SKM-1 treated with dmso at 0.1 percent for 144 hours (cell line): Measurements from ENCODE around the gene AGBL1.

ENCODE experiments used
- DNase-seq: peaks from one replicate; lab custom pipeline; 2025; ENCODE audit not compliant: unreplicated experiment; lab: John Stamatoyannopoulos, UW

AGBL1 gene

GRCh38 chr15:86162641-86163040 is 83.0 kb downstream of the AGBL1 start:
- no peak for DNase-seq

- DNase-seq: no peak
Observed at GRCh38 chr15:86163816-86164215, 84.1 kb downstream of the AGBL1 start.

- no peak for DNase-seq
Observed at GRCh38 chr15:86164232-86164898, 84.7 kb downstream of the AGBL1 start.

GRCh38 chr15:86165265-86166211 is 85.9 kb downstream of the AGBL1 start:
- no peak for DNase-seq

- no peak for DNase-seq
Observed at GRCh38 chr15:86167841-86168240, 88.2 kb downstream of the AGBL1 start.

- no peak for DNase-seq
Observed at GRCh38 chr15:86178845-86179244, 99.2 kb downstream of the AGBL1 start.

- DNase-seq: no peak
Observed at GRCh38 chr15:86183596-86184491, 104.2 kb downstream of the AGBL1 start.

GRCh38 chr15:86193716-86194380 is 114.2 kb downstream of the AGBL1 start:
- no peak for DNase-seq

GRCh38 chr15:86197770-86198169 is 118.1 kb downstream of the AGBL1 start:
- no peak for DNase-seq

- DNase-seq: no peak
Observed at GRCh38 chr15:86199467-86200145, 119.9 kb downstream of the AGBL1 start.

GRCh38 chr15:86201313-86202008 is 121.8 kb downstream of the AGBL1 start:
- no peak for DNase-seq

- no peak for DNase-seq
Observed at GRCh38 chr15:86203462-86203861, 123.8 kb downstream of the AGBL1 start.

GRCh38 chr15:86205096-86205495 is 125.4 kb downstream of the AGBL1 start:
- DNase-seq: no peak

GRCh38 chr15:86213420-86213819 is 133.7 kb downstream of the AGBL1 start:
- no peak for DNase-seq

- DNase-seq: no peak
Observed at GRCh38 chr15:86213888-86214287, 134.2 kb downstream of the AGBL1 start.

GRCh38 chr15:86221119-86221518 is 141.4 kb downstream of the AGBL1 start:
- DNase-seq: no peak

GRCh38 chr15:86229306-86229705 is 149.6 kb downstream of the AGBL1 start:
- DNase-seq: no peak

GRCh38 chr15:86229936-86230335 is 150.3 kb downstream of the AGBL1 start:
- DNase-seq: no peak

- DNase-seq: peak; percentile 46
Observed at GRCh38 chr15:86231864-86232721, 152.4 kb downstream of the AGBL1 start.
